HL-60 (cell line): Measurements from ENCODE around the gene CNPY2.

Source experiments
- DNase-seq, 2 experiments: peaks; one replicate each; pipeline ENCODE4 v3.0.0-alpha.2; 2010 to 2020; ENCODE audit warnings: low read depth in 1 of 2, low spot score in 1 of 2
- H3K27ac ChIP-seq: fragments of 250-450 bp; sonication (Bioruptor Pico); replicated peaks from 2 replicates; pipeline ENCODE4 v1.5.1; 2020; ENCODE audit warnings: mild to moderate bottlenecking, moderate library complexity
- H3K27me3 ChIP-seq: fragments of 250-450 bp; sonication (Bioruptor Pico); 2 replicates; pipeline ENCODE4 v1.5.1; 2021; ENCODE audit warnings: mild to moderate bottlenecking, moderate library complexity; ENCODE audit not compliant: insufficient read depth, poor library complexity, severe bottlenecking
- H3K4me3 ChIP-seq: replicated peaks from 2 replicates; pipeline ENCODE4 v1.5.1; 2011; ENCODE audit warnings: mild to moderate bottlenecking, control low read depth, low read length; ENCODE audit not compliant: insufficient read depth
- GABPA ChIP-seq: IDR thresholded peaks from 2 replicates; pipeline ENCODE4 v1.6.1; 2012; ENCODE audit warnings: low read depth
- POLR2AphosphoS5 ChIP-seq: IDR thresholded peaks from 2 replicates; pipeline ENCODE4 v1.6.1; 2012; ENCODE audit warnings: low read depth
- SPI1 ChIP-seq: IDR thresholded peaks from 2 replicates; pipeline ENCODE4 v1.6.1; 2012; ENCODE audit warnings: low read depth, mild to moderate bottlenecking, borderline replicate concordance
- TF ChIP-seq, protein P1 (sequence below): IDR thresholded peaks from one replicate; pipeline ENCODE4 v1.5.1; 2011; ENCODE audit warnings: low read length, control low read depth, inconsistent platforms; ENCODE audit not compliant: insufficient read depth
- TF ChIP-seq, protein P2 (sequence below): IDR thresholded peaks from 2 replicates; pipeline ENCODE4 v1.6.1; 2012; ENCODE audit warnings: low read depth; ENCODE audit not compliant: insufficient replicate concordance

Gene CNPY2

DNA sequence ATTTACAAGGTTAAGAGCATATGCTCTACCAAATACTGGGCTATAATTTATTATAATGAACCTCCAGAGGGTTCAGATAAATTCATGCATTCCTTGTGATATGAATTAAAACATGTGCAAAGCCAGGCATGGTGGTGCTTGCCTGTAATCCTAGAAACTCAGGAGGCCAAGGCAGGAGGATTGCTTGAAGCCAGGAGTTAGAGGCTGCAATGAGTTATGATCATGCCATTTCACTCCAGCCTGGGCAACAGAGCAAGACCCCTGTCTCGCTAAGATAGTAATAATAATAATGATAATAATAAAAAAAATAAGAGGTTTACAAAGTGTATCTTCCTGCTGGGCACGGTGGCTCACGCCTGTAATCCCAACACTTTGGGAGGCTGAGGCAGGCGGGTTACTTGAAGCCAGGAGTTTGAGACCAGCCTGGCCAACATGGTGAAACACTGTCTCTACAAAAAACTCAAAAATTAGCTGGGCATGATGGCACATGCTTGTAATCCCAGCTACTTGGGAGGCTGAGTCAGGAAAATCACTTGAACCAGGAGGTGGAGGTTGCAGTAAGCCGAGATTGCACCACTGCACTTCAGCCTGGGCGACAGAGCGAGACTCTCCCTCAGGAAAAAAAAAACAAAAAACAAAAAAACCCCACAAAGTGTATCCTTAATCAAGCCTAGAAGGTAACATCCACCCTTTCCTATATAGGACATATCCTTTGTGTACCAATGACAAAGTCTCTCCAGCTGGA, 8.4 kb downstream of the CNPY2 start:
- TF ChIP-seq POLR2AphosphoS5 (no peak), GABPA (no peak), SPI1 (no peak)
- TF ChIP-seq, protein P1, sequence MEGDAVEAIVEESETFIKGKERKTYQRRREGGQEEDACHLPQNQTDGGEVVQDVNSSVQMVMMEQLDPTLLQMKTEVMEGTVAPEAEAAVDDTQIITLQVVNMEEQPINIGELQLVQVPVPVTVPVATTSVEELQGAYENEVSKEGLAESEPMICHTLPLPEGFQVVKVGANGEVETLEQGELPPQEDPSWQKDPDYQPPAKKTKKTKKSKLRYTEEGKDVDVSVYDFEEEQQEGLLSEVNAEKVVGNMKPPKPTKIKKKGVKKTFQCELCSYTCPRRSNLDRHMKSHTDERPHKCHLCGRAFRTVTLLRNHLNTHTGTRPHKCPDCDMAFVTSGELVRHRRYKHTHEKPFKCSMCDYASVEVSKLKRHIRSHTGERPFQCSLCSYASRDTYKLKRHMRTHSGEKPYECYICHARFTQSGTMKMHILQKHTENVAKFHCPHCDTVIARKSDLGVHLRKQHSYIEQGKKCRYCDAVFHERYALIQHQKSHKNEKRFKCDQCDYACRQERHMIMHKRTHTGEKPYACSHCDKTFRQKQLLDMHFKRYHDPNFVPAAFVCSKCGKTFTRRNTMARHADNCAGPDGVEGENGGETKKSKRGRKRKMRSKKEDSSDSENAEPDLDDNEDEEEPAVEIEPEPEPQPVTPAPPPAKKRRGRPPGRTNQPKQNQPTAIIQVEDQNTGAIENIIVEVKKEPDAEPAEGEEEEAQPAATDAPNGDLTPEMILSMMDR = no peak
- TF ChIP-seq, protein P2, sequence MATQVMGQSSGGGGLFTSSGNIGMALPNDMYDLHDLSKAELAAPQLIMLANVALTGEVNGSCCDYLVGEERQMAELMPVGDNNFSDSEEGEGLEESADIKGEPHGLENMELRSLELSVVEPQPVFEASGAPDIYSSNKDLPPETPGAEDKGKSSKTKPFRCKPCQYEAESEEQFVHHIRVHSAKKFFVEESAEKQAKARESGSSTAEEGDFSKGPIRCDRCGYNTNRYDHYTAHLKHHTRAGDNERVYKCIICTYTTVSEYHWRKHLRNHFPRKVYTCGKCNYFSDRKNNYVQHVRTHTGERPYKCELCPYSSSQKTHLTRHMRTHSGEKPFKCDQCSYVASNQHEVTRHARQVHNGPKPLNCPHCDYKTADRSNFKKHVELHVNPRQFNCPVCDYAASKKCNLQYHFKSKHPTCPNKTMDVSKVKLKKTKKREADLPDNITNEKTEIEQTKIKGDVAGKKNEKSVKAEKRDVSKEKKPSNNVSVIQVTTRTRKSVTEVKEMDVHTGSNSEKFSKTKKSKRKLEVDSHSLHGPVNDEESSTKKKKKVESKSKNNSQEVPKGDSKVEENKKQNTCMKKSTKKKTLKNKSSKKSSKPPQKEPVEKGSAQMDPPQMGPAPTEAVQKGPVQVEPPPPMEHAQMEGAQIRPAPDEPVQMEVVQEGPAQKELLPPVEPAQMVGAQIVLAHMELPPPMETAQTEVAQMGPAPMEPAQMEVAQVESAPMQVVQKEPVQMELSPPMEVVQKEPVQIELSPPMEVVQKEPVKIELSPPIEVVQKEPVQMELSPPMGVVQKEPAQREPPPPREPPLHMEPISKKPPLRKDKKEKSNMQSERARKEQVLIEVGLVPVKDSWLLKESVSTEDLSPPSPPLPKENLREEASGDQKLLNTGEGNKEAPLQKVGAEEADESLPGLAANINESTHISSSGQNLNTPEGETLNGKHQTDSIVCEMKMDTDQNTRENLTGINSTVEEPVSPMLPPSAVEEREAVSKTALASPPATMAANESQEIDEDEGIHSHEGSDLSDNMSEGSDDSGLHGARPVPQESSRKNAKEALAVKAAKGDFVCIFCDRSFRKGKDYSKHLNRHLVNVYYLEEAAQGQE = no peak
- no peak overlapping the region for H3K4me3 ChIP-seq
- H3K27ac ChIP-seq = no peak overlapping the region
- H3K27me3 ChIP-seq = no peaks in the 10 kb centered on the region
- DNase-seq = no peak

DNA sequence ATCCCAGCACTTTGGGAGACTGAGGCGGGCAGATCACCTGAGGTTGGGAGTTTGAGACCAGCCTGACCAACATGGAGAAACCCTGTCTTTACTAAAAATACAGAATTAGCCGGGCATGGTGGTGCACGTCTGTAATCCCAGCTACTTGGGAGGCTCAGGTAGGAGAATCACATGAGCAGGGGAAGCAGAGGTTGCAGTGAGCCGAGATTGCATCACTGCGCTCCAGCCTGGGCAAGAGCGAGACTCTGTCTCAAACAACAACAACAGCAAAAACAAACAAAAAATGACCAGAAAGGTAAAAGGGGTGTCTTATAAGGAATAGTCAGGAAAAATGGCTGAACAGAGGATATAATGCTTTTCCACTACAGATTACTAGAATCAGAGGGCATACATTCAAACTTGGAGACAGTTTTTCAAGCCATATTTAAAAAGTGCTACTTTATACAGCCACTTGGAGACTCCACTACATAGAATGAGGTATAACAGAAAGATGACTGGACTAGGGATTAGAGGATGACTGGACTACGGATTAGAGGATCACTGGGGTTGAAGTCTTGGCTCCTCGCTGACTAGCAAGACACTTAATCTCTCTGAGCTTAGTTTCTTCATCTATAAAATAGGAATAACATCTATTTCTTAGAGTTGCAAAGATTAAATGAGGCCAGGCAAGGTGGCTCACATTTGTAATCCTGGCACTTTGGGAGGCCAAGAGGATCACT, 10.8 kb downstream of the CNPY2 start:
- Histone ChIP-seq H3K4me3 (no peak overlapping the region), H3K27ac (no peak overlapping the region), H3K27me3 (no peaks in the 10 kb centered on the region)
- no peak for DNase-seq
- TF ChIP-seq, protein P2 = no peak
- TF ChIP-seq POLR2AphosphoS5 = no peak

DNA sequence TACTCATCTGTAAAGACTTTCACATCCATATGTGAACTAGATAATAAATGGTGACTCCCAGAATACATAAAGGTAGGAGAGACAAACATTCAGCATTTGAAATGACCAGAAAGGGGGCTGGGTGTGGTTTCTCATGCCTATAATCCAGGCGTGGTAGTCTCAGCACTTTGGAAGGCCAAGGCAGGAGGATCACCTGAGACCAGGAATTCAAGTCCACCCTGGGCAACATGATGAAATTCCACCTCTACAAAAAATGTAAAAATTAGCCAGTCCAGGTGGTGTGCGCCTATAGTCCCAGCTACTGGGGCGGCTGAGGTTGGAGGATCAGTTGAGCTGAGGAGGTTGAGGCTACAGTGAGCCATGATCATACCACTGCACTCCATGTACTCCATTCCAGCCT, 11.5 kb downstream of the CNPY2 start:
- DNase-seq = no peak
- Histone ChIP-seq H3K27ac (no peak overlapping the region), H3K4me3 (no peak overlapping the region), H3K27me3 (no peaks in the 10 kb centered on the region)
- TF ChIP-seq POLR2AphosphoS5 (no peak), SPI1 (no peak), GABPA (no peak)
- TF ChIP-seq, protein P1 = no peak
- TF ChIP-seq, protein P2 = no peak
